DMS53 treated with DMSO at 0.1 percent for 48 hours (cell line): ENCODE results near the gene CEP128.

Source experiments
- DNase-seq: peaks from one replicate; lab custom pipeline; 2025; ENCODE audit not compliant: unreplicated experiment; lab: John Stamatoyannopoulos, UW

Gene CEP128

DNA sequence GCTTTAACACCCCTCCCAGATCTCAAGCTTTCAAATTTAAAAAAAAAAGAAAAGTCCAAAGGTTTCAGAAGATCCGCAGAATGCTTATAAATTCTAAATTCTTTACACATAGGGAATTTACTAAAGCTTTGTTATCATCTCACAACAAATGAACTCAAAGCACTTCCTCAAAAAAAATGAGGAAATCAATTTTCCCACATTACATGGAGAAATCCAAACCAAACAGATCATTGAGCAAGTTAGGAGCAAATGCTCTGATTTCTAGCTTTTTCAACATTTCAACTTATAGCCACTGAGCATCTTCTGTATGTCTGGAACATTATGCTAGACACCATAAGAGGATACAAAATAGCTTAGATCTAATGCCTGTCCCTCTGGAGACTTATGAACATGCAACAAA lies 161.0 kb downstream of the CEP128 start:
- no peak for DNase-seq

DNA sequence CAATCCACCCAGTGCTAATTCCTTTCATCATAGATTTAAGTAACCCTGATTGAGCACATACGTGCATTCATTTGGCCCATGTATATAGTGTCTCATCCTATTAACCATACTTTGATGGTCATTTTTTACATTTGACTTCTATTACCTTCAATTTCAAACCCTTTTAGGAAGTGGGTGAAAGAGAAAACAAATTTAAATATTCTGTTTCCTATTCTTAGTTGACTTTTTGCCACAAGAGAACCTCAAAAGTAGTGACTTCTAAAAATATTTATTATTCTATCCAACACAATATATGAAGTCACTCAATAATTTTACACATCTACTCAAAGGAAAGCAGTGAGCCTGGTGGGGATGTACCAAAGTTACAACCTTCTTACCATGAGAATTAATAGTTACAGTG lies 164.9 kb downstream of the CEP128 start:
- no peak for DNase-seq

DNA sequence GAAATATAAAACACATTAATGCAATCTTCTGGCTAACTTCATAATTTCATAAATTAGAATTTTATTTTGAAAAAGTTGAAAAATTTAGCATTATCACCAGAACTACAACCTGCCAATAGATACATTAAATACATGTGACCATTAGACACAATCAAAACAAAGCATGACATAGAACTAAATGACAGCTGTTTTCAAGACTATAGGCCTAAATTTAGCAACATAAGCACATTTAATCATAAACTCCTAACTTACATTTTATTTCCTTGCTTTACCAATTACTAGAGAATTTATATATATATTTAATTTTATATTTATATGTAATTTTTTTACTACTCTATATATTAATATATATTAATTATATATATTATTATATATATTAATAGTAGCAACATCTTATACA lies 165.4 kb downstream of the CEP128 start:
- DNase-seq, result no peak

DNA sequence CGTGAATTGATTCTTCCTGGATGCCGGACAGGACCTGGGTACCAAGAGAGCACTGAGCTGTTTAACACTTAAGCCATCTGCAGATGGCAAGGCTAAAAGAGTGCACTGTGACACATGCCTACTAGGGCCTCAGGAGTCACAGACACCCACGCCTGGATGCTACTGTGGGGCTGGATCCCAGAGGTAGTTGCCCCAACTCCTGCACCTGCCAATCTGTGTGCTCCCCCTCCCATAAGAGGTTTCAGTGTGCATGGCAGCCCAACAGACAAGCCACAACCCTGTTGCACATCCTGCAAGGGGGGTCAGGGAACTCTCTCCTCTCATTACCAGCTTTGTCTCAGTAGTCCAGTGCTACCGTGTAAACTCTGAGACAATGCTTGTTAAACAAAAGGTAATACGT lies 169.0 kb downstream of the CEP128 start:
- DNase-seq, result no peak

DNA sequence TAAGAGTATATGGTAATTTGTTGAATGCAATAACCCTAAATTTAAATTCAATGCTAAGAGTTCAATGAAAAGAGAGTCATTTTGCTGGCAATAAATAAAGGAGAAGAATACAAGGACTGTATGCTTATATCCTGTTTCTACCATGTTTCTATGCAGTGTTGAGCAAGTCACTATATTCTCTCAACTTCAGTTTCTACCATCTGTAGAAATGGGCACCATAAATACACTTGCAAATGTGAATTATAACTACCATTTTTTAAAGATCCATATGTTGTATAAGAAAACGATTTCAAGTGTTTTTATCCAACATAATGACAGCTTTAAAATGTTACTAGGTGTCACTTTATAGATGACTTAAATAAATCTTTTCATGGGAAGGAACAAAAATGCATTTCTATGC lies 170.3 kb downstream of the CEP128 start:
- DNase-seq, result no peak

DNA sequence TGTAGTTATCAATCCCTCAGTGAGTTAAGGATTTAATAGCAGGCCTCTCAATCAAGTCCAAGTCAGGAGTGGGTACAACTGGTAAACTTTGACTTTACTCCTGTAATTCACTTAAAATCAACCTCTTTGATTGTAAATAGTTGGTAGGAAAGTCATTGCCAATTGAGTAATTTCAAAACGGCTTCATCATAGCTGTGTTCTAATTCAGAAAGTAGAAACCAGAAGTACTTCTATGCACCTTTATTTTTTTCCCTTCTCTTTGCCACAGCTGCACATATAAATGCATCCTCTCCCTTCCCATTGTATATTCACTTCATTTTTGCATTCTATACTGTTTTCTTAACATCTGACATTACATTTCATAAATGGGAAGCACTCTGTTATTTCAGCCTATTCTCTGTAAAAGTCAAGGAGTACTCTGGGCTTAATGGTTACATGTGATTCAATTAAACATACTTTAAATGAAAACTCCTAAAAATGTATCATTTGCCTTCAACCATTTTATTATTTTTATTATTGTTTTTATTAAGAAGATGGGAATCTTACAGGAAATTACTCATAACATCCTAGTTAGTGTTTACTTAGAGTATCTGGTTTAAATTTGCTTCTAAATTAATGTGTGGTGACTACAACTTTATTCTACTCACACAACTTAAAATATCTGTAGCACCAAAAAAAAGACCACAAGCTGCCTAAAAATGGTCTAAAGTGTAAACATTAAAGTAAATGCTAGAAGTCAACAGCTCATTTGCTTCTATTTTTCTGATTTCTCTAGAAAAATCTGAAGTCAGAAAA lies 171.2 kb downstream of the CEP128 start:
- DNase-seq, result no peak

DNA sequence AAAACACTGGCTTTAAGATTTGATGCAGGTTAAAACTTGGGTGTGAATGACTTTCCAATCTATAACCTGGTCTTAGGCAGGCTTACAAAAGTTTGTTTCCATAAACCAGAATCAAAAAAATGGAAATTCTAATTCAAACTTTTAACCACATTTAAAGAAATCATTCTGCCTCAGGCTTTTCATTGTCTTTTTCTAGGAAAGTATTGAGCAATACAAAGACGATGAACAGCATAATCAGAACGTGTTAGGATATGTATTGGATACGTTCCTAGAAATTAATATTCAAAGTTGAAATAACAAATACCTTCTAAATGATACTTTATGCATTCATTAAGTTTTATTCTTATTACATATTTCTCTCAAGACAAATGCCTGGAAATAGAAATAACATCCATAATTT lies 172.9 kb downstream of the CEP128 start:
- DNase-seq, result no peak

DNA sequence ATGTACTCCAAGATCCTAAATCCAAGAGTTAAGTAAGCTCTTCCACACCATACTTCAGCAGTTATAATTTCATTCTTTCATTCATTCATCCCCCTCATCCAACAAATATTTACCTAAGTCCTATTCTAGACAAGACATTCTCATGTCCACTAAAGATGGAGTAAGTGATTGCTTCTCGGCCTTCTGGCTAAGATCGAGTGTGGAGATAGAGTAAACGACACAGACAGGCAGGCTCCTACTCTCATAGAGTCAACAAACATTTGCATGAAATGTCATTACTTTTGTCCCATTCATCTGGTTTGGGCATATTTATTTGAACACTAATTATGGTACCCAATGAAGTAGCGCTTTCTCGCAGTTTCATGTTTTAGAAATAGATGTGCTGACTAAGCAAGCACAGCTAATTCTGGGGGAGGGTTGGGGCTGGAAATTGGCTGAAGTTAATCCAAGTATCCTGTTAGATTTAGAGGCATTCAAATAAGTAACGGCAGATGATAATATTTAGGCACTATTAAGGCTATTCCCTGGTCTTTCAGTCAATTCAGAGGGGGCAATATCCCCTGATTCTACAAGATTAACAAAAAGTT lies 176.5 kb downstream of the CEP128 start:
- no peak for DNase-seq

DNA sequence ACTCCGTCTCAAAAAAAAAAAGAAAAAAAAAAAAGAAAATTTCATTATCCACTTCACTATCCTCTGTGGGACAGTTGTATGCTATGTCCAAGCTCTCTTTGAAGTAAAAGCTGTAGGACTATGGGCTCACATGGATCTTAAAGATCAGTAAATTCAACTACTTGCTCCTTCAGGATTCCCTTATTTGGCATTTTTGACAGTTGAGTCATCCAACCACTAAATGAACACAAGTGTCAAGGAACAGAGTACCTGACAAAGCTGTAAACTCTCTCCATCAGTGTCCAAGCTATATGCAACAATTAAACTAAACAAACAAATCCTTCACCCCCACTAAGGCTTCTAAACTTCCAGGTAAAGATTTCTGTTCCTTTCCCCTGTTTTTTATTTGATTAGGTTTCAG lies 177.0 kb downstream of the CEP128 start:
- no peak for DNase-seq

DNA sequence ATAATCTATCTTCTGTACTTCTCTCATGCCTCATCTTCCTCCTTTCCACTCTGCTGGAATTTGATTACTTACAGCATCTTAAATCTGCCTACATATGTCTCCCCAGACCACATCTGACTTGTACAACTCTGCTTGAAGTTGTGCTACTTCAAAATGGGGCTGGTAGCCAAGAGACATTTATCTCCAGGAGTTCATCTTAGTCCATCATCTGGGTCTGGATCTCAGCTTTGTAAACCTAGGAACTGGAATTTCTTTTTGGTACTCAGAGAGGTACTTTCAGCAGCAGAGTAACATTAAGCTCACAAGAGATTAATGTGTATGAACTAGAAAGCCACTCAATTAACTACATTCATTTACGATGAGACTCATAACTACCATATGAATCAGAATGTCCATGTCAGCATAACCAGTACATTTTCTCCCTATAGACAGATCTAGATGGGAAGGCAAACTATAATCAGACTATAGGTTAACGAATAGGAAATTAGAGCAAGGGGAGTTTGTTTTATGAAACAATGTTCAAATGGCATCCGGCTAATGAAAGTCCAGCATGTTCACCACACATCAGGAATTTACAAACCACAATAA lies 178.8 kb downstream of the CEP128 start:
- no peak for DNase-seq

DNA sequence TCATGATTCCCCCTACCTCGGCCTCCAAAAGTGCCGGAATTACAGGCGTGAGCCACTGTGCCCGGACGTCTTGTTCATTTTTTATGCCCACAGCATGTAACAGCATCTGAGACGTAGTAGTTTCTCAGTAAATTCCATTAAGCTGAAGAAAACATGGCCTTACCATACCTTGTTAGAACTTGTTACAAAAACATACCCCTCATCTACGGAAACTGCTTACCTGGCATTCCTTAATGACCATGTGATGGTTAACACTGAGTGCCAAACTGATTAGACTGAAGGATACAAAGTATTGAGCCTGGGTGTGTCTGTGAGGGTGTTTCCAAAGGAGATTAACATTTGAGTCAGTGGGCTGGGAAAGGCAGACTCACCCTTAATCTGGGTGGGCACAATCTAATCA lies 186.8 kb downstream of the CEP128 start:
- no peak for DNase-seq

DNA sequence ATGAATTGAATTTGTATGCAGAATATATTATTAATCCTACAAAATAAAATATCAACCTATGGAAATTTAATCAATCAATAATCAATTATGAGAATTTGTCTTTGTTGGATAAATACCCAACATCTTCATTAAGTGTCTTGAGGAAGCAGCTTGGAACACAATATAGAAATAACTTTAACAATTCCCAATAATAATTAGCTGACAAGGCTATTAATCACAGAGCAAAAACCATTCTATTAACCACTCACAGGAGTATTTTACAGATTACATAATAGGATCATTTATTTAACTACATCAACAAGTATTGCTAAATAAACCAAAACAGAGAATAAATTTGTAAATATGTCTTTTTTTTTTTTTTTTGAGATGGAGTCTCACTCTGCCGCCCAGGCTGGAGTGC lies 190.3 kb downstream of the CEP128 start:
- no peak for DNase-seq

DNA sequence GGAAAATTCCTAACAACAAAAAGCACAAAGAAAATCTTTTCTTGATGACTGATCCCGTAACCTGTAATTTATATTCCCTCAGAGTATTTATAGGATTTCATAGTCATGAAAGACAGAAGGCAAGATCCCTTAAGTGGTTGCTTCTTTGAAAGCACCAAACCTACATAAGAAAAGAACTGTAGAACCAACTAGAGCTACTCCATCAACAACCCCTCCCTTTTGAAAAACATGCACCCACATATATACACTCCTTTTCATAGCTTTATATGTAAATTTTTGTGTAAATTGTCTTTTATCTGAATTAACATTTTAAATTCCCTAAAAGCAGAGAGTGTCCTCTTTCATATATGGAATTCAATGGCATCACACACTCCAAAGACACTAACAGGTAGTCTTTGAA lies 215.3 kb downstream of the CEP128 start:
- DNase-seq, result no peak

DNA sequence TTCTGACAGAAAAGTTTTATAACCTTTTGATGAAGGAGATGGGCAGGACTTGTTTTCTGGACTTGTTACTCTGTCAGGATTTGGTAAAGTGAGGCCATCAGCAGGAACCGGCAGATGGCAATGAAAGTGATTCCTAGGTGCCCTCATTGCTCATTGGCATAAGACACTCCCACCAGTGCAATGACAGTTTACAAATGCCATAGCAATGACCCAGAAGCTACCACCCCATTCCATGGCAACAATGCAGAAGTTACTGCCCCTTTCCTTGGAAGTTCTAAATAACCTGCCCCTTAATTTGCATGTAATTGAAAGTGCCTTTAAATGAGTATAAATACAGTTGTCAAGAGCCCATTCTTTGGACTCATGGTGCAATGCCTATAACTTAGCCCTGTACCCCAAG lies 222.6 kb downstream of the CEP128 start:
- DNase-seq, result no peak

DNA sequence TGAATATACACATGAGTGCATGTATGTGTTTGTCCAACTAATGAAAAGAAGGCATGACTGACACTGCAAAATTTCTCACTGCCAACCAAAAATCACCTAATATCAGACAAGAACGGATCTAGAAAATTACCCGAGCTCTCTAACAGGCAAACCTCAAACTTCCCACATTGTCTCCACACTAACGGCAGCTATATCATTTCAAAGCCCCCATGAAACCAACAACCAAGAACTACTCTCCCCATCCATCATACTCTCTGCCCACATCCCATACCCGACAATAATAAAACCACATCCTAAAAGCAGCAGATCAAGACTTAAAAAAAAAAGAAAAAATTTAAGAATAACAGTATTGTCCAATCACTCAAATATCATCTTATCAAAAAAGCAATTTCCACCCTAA lies 227.1 kb downstream of the CEP128 start:
- DNase-seq, result no peak

DNA sequence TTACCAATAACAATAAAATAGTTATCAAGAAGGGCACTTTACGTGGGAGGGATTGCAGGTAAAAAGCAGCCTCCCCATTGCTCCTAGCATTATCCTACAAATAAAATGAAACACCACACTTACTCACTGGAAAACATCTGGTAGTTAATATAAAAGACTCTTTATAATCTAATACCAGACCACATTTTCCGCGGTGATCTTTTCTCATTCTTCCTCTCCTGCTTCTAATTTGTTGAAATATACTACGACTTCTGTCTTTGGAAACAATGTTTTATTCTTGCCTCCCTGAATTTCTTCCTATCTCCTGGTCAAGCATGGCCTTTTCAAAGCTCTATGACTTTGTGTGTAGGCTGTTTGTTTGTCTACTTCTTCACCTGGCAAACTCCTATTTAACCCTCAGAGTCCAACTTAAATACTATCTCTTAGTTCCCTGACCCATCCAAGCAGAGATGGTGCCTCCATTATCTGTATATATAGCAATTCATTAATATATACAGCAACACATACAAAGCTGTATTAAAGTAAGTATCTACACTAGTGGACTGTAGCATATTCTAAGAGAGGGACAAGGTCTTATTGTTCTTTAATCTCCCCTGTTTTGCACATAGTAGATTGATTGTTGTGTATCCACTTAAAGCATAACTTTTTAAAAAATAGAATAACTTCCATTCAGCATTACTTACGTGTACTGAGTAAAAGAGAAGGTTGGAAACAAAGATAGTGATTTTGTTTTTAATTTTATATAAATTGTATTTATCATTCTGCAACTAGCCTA lies 228.3 kb downstream of the CEP128 start:
- DNase-seq, result no peak

DNA sequence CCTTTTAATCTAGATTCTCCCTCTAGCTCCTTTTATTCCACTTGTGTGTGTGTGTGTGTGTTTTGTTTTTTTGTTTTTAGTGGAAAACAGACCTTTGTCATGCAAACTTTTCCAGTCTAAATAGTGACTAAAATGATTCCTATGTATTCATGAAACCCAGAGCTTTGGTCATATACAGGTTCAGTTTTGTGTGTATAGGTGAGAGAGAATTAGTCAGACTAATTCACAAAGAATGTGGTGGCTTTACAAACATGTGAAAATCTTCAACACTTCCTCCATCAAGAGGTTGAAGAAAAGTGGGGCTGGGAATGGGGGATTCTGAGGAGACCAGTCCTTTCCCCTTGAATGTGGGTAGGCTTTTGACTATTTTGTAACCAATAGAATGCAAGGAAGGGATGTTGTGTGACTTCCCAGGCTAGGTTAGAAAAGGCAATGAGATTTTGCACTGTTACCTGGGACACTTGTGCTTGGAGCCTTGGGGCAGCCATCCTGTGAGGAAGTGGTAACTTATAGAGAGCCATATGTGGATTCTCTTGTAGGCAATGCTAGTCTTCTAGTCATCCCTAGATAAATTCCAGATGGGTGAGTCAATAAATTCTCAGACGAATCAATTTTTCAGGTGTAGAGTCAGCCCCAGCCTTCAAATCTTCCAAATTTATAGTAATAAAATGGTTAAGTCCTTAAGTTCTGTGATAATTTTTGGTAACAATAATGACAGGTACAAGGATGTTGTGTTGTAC lies 236.1 kb downstream of the CEP128 start:
- no peak for DNase-seq

DNA sequence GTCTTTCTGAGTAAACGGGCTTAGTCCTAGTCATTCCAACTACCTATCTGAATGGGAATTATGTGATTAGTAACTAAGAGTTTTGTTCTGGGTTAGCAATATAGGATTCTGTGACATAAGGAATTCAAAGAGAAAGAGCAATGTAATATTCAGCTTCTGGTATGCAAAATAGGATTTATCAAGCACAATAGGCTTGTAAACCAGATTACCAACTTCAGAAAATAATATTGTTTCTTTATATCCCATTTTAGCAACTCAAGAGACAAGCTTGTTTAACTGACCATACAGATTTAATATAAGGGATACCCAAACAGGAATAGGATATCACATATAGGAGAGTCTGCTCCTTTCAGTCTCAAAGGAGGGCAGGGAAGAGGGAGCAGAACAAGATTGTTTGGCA lies 240.9 kb downstream of the CEP128 start:
- DNase-seq, result no peak

DNA sequence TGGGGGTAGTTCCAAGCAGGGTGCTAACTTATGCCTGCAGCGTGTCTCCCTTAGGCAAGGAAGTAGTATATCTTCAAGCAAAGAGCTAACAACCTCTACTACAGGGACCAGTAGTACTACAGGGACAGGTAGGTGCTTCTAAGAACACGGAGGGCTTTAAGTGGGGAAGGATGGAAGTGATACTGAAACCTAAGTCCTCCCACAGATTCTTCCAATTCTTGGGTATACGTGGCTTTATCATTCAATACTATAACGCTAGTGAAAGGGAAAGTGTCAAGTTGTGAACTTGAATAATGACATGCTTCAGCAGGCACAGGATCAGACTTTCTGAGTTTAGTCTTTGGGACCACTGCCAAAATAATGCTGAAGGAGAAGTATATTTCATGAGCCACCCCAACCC lies 241.7 kb downstream of the CEP128 start:
- DNase-seq, result no peak

DNA sequence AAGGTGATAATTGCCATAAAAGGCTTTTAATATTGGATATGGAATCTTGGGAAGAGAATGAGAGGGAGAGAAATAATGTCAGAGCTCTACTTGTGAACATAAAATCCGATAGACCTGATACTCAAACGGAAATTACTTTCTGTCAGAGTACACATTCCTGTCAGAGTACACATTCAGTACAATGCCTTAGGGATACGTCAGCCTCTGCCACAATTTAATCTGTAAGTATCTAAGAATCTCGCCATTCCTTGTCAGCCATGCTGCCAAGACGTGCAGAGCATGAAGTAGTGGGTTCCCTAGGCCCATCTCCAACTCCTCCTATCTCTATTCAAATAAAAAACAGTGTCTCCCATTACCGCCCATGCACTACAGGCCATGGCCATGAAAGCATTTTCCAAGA lies 242.6 kb downstream of the CEP128 start:
- no peak for DNase-seq

DNA sequence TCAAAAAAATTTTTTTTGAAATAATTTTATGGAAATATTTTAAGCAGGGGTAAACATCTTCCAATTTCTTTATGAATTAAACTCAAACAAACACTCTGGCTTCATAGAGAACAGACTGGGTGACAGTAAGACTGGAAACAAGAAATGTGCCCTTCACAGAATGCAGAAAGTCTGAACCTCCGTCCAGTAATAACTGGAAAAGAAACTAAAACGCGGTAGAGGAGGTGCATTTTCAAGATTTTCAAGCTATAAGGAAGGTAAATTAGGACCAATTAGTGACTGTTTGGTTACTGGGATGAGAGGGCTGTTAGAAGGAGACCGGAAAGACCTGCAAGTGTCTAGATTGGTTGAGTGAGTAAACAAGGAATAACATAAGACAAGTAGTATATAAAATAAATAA lies 245.7 kb downstream of the CEP128 start:
- no peak for DNase-seq
